ENCODE measurements around the gene SLC22A17.

DNA sequence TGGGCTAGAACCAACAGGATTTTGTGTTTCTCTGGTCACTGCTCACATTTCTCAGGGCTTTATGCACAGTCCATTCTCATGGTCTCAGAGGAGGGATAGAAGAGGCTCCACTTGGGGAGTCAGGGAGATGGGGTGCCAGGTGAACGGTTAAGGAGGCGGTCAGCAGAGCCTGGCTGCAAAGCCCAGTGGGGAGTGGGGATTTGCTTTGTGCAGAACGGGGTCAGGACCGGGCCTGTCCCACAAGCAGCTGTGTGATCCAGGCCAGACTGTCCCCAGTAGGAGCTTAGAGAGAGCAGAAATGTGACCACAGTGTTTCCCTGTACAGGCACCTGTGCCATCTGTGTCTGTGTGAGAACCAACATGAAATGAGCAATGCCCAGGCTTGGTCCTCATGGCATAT is 28.3 kb upstream of the SLC22A17 start:
- TF ChIP-seq FOXA1 (IDR thresholded peaks at IDR 0.05), result no peak
- TF ChIP-seq SUZ12 (IDR thresholded peaks at IDR 0.05), result no peak
- no peak for TF ChIP-seq LEF1 (IDR thresholded peaks at IDR 0.05; ENCODE audit: borderline replicate concordance)
- TF ChIP-seq HDGF (IDR thresholded peaks at IDR 0.05; ENCODE audit: borderline replicate concordance), result no peak
- no peak for TF ChIP-seq BHLHE40 (IDR thresholded peaks at IDR 0.05; ENCODE audit: borderline replicate concordance)
- no peak for TF ChIP-seq NFRKB (IDR thresholded peaks at IDR 0.05)
- TF ChIP-seq, protein P1, sequence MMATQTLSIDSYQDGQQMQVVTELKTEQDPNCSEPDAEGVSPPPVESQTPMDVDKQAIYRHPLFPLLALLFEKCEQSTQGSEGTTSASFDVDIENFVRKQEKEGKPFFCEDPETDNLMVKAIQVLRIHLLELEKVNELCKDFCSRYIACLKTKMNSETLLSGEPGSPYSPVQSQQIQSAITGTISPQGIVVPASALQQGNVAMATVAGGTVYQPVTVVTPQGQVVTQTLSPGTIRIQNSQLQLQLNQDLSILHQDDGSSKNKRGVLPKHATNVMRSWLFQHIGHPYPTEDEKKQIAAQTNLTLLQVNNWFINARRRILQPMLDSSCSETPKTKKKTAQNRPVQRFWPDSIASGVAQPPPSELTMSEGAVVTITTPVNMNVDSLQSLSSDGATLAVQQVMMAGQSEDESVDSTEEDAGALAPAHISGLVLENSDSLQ (IDR thresholded peaks at IDR 0.05), result no peak
- TF ChIP-seq FOXM1 (IDR thresholded peaks at IDR 0.05; ENCODE audit: borderline replicate concordance), result no peak

Data from HEK293T (cell line).